NOMO-1 treated with dmso at 0.1 percent for 144 hours (cell line): ENCODE measurements around the gene SLBP.

ENCODE experiments used
- DNase-seq: peaks from one replicate; lab custom pipeline; 2025; ENCODE audit not compliant: unreplicated experiment; lab: John Stamatoyannopoulos, UW

The SLBP gene

DNA sequence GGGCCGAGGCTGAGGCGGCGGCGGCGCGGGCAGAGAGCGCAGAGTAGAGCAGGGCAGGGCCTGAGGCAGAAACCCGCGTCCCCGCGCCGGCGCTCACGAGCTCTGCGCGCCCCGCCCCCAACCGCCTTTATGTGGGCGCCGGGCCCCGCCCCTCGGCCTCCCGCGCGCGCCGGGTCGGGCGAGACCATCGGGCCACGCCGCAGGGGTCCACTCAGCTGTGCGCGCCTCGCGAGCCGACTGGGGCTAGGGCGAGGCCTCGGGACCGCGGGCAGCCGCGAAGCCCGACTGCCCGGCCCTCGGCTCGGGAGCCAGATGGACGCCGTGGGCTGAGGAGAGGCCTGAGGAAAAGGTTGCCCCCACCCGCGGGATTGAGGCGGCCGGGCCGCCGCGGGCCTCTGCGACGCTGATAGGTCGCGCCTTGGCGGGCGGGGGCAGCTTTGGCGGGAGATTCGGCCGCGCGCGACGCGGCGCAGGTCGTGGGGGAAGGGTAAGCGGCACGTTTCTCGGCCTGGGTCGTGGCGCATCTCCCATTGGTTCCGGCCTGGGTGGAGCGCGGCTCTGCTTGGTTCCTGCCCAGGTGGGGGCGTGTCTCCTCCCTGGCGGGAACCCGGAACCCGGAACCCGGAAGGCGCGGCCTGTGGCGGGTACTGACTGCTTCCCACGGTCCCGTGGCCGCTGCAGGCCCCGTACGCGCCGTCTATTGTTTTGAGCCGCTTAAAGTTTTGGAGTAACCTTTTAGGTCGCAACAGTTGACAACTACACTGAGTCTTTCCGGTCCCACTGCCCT is at the start of gene SLBP:
TSS of gene SLBP (minus strand) at position 104 of the 787 bp plus-strand sequence. CDS start 131 bp downstream, outside the sequence.
- peak; percentile 98 for DNase-seq

- no peak for DNase-seq
These were observed 49.1 kb upstream of the SLBP start for GRCh38 chr4:1761130-1761689.

GRCh38 chr4:1760521-1761071 is 48.5 kb upstream of the SLBP start:
- DNase-seq: no peak

DNA sequence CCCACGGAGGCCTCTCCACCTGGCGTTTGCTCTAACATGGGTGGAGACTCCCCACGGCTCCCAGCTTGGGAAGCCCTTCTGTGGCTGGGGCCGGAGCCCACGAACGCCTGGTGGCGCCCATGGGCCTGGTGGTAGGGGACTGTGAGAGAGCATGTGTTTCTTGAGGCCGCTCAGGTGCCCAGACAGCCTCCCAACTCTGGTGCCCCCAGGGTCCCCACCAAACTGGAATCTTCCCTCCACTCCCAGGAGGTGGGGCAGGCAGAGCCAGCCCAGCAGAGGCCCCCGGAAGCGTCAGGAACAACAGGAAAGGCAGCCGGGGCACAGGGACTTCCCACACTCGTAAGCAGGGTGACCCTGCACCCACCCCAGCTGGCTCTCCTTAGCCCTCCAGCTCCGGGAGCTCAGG is 47.7 kb upstream of the SLBP start:
- DNase-seq: no peak

- DNase-seq: no peak
These were observed 47.2 kb upstream of the SLBP start for GRCh38 chr4:1759170-1759817.

DNA sequence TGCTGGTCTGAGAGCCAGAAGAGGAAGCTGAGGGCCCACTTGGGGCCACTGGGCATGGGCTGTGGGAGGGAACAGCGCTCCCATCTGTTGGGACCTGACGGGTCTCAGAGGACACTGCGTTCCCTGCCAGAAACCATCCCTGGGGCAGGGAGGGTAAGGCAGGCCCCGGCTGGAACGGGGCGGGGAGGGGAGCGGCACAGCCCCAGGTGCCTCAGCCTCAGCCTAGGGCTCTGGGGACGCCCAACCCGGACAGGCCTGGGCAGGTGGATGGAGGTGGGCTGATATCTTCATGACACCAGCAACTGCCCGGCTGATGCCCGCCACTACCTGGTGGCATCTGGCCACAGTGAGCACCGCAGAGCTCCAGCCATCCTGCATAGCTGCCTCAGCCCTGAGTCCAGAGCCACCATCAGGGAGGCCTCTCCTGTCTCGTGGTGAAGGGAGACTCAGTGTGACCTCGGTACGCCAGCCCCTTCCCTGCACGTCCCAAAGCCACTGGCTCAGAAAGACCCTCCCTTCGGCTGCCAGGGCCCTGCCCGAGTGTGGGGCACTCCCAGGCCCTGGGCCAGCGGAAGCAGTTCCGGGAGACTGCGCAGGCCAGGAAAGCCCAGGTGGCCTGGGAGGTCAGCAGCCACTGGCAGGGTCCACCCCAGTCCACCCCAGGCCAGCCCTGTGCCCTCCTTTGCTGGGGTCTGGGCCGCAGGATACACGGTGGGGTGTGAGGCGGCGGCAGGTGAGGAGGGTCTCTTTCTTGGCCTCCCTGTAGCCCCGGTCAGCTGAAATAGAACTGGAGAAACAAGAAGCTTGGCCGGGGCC is 46.4 kb upstream of the SLBP start:
- no peak for DNase-seq

DNA sequence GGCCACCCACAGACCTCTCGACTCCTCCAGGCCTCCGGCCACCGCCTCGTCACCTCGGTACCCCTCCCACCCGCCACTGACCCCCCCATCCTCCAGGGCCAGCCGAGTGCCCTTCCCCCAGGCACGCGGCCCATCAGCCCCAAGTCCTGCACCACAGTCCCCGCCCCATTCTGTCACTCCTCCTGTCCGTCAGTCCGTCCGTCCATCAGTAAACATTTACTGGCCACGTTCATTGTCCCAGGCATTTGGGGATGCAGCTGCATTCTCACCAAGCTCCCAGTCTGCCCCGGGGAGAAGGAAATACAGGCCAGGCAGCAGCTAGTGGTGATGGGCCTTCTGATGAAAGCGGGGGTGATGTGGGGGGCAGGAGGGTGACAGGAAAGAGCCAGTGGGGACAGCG is 45.7 kb upstream of the SLBP start:
- no peak for DNase-seq

DNA sequence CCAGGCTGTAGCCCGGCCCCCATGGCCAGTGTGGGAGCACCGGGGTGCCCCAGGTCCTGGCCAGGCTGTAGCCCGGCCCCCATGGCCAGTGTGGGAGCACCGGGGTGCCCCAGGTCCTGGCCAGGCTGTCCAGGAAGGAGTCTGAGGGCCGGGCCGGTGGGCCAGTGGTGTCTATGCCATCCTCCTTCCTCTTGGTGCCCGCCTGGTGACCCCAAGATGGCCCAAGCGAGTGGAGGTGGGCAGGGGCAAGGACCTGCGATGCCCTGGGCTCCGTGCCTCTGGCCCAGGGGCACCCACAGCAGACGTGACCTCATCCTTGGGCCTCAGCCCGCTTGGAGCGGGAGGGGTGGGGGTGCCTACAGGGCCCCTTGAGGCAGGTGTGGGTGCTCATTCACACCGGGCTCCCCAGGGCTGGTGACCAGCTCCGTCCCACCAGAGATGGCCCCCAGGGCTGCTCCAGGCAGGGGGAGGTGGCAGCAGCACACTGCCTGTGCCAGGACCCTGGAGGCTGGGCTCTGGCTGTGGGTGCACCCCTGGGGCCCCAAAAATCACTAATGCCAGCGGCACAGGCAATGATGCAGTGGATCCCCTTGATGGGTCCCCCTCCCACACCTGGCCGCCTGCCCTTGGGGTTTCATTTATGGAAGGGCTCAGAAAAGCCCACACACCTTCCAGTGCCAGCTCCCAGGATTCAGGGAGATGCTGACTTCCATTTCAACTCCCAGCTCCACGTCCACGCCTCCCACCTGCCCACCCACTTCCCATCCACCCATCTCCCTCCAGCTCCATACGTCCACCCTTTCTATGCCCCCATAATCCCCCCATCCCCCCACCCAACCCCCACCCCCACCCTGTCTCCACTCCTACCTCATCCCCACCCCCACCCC is 45.0 kb upstream of the SLBP start:
- no peak for DNase-seq

- no peak for DNase-seq
These were observed 44.0 kb upstream of the SLBP start for GRCh38 chr4:1756079-1756478.

- DNase-seq: no peak
These were observed 43.2 kb upstream of the SLBP start for GRCh38 chr4:1755297-1755696.

DNA sequence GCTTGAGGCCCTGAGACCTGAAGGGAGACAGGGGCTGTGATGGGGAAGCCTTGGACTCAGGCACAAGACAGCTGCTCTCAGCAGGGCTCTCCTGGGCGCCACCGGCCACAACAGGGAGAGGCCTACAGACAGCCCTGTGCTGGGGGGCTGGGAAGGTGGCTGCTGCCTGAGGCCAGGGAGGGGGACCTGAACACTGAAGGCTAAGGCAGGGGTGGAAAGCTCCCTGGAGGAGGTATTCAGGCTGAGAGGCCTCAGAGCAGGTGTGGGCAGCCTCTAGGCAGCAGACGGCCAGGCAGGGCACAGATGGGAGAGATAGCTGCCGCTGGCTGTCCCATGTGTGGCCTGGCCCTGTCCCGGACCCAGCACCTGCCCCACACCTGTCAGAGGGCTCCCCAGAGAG is 42.2 kb upstream of the SLBP start:
- DNase-seq: no peak

- no peak for DNase-seq
These were observed 41.7 kb upstream of the SLBP start for GRCh38 chr4:1753697-1754311.

DNA sequence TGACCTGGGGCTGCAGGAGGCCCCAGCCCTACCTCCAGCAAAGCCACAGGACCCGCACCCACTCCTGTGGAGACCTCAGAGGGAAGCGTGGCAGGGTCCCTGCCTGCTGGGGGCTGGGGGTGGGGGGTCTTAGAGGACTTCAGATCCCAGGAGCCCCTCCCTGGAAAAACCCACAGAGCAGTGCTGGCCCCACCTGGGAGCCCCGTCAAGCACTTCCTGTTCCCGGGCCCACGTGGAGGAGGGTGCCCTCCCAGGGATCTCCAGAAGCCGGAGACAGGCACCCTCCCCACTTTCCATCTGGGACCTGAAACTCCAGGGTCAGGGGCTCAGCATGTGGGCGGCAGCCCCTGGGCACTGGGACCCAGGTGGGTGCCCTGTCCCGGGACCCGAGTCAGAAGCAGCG is 41.2 kb upstream of the SLBP start:
- DNase-seq: no peak

- DNase-seq: no peak
These were observed 40.3 kb upstream of the SLBP start for GRCh38 chr4:1752284-1753041.

- no peak for DNase-seq
These were observed 39.8 kb upstream of the SLBP start for GRCh38 chr4:1751919-1752283.

DNA sequence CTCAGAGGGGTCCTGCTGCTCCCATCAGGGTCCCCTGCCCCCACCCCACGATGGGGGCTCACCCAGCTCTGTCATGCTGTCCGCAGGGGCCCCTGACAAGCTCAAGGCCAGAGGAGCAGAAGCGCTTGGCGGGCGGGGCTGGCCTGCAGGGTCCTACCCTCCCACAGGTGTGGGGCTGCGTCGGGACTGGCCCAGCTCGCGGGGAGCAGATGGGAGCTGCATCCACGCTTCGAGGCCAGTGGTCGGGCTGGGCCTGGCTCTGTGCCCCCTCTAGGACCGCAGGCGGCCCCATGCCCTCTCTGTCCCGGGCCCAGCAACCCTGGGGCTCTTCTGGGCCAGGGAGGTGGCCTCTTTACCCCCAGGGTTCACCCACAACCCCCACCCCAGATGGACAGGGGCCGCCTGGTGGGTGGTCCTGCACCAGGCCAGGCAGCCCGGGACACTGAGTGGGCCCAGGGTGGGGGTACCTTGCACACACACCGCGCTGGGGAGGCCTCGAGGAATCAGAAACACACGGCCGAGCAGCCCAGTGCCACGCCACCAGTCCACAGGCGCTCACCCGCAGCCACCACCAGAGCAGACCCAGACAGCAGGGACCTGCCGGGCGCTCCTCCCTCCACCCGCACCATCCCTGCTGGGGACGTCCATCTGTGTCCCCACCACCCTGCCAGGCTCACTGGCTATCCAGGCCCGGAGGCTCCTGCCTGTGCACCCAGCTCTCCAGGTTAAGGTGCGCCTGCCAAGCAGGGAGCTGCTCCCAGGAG is 39.2 kb upstream of the SLBP start:
- DNase-seq: no peak

DNA sequence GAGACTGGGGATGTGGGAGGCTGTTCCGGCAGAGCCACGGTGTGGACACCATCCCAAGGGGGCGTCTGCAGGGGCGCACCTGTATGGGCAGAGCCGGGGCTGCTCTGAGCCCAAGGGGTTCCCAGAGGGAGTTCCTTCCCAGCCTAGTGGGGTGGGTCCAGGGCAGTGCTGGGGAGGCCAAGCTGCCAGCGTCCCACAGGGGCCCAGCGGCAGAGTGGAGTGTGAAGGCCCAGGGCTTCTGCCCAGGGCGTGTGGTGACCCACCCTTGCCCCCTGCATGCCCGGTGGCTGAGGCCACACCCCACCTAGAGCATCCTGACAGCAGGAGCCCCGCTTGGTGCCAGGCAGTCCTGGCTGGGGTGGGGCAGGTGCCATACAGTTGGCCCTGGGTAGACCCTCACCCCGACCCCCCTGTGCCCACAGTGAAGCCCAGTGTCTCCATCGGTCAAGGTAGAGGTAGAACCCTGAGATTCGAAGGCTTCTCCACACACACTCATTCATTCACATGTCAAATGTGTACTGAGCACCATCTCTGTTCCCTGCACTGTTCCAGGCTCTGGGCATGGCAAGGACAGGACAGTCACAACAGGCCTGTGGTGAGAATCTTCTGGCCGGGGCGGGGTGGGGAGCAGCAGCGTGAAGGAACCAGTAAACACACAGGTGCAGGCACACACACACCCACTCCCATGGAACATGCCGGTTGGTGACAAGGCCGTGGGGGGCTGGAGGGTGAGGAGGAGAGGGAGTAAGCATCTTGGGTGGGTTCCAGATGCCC is 38.4 kb upstream of the SLBP start:
- no peak for DNase-seq

GRCh38 chr4:1749826-1750225 is 37.7 kb upstream of the SLBP start:
- DNase-seq: no peak
